ENCODE results near the gene POLRMT.
"Not testable (repeated sequence)": the region's sequence is repeated elsewhere in the genome, so short reads cannot be mapped to it uniquely, and the experiment has no call there.

Gene POLRMT

DNA sequence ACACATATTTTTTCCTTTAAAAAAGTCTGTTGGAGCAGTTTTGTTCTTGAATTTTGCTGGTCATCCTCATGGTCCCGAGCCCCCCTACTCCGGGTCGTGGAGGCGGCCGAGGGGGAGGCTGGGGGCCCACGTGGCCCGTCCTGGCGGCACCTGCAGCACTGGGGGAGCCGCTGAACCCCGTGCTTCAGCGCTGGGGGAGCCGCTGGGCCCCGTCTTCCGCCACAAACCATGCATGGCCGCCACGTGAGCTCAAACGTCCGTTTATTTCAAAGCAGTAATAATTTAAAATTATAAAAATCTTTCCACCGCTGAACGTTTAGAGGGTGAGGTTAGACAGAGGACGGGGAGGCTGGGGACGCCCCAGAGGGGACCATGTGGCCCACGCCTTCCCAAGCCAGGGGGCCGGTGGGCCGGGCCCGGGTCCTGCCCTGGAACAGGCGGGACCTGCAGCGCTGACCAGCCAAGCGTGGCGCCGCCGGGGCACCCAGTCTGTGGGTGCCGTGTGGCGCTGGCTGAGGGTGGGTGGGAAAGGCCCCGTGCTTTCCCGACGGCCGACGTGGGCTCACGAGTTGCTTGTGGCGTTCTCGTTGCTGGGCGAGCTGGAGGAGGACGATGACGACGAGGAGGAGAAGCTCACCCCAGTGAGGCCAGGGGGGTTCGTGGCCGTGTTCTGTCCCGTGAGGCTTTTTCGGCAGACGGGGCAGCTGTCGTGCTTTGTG, 14.4 kb upstream of the POLRMT start:
- DNase-seq (ENCODE audit: low read depth) = no peak

DNA sequence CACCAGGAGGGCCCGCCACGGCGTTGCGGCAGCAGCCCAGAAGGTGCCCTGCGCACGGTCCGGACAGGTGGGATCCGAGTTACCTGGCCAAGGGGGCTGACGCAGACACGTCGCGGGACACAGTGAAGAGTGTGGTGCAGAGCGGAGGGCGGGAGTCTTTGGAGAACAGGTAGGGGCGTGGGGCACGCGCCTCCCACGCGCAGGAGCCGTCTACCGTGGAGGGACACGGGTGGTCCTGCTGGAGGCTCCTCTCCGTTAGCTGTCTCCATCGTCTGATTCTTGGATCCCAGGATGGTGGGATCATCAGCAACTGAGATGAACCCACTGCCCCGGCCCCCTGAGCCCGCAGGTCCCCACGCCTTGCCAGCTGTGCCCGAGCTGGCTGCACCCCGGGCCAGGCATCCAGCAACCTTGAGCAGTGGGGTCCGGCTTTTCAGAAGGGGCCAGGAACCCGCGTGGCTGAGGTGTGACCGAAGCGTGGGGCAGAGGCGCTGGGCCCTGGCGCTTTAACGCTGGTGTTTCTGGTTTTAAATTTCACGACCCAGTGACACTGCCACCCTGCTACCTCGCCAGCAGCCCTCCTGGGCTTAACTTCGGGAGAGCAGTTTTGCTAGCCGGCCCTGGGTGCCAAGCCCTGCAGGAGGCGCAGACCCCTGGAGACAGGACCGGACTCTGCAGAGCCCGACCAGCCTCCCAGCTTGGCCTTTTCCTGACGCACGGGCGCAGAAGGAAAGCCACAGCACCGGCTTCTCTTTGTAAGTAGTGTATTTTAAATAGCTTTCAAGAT, 13.6 kb upstream of the POLRMT start:
- DNase-seq (ENCODE audit: low read depth) = no peak

GRCh38 chr19:645912-646778, 12.8 kb upstream of the POLRMT start:
- no peak for DNase-seq (ENCODE audit: low read depth)

- DNase-seq (ENCODE audit: low read depth) = no peak
Measured at GRCh38 chr19:644789-645188, 11.5 kb upstream of the POLRMT start.

DNA sequence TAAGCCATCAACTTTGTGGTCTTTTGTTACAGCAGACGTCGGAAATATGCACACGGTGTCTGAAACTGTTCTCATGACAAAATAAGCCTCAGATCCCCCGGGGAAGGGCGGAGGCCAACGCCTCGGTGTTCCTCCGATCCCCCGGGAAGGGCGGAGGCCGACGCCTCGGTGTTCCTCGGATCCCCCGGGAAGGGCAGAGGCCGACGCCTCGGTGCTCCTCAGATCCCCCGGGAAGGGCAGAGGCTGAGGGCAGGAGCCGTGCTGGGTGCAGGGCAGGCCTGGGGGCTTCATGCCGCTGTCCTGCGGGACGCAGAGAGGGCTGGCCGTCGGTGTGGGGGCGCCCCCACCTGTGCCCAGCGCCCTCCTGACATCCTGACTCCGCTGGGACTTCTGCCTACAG, 11.0 kb upstream of the POLRMT start:
- DNase-seq (ENCODE audit: low read depth) = no peak

- no peak for DNase-seq (ENCODE audit: low read depth)
Measured at GRCh38 chr19:643736-644135, 10.4 kb upstream of the POLRMT start.

DNA sequence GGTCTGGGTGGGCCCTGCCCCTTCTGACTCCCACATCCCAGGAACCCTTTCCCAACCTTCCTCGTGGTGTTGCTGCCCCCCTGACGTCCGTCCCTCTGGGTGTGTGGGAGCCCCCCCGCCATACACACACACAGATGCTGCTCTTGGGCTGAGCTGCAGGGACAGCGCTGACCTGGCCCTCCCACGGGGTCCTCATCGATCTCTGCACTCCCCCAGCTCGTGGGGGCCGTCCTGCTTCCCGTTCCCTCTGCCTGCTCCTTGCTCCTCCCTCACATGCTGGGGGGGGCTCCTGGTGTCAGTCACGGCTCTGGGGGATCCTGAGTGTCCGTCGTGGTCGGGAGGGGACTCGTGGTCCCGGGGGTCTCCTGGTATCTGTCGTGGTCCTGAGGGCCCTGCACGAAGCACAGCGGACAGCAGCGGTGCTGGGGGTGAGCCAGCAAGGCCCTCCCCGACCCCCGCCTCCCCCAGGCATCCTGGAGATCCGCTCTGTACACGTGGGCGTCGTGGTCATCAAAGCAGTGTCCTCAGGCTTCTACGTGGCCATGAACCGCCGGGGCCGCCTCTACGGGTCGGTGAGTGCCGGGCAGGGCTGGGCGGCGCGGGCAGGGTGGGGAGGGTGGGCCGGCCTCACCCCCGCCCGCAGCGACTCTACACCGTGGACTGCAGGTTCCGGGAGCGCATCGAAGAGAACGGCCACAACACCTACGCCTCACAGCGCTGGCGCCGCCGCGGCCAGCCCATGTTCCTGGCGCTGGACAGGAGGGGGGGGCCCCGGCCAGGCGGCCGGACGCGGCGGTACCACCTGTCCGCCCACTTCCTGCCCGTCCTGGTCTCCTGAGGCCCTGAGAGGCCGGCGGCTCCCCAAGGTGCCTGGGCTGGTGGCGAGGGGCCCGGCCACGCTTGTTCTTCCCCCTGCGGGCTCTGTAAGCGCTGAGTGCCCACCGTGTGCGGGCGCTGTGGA, 9.7 kb upstream of the POLRMT start:
- no peak for DNase-seq (ENCODE audit: low read depth)

- DNase-seq (ENCODE audit: low read depth) = no peak
Measured at GRCh38 chr19:641702-642101, 8.4 kb upstream of the POLRMT start.

DNA sequence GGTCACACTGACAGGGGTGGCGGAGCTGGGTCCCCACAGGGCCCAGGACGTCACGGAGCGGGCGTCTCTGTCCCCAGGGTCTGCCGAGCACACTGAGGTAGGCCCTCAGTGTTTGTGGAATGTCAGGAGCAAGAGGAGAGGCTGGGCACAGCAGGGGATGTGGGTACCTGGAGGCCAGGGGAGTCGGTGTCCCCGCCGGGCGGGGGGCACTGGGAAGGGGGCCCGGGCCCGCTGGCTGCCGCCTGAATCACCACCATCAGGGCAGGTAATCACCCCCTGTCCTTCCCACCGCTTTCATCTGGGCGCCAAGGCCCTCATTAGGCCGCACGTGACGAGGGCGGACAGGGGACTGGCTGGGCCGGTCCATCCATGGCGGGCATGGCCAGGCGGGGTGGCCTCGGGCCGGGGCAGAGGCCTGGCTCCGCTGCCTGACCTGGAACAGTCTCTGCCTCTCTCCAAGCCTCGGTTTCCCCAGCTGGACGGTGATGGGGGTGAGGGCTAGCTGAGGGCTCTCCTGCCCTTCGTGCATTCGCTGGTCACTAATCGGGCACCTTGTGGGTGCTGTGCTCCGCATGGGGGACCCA, 7.4 kb upstream of the POLRMT start:
- DNase-seq (ENCODE audit: low read depth) = no peak

- no peak for DNase-seq (ENCODE audit: low read depth)
Measured at GRCh38 chr19:640161-640558, 6.8 kb upstream of the POLRMT start.

GRCh38 chr19:639253-640160, 6.2 kb upstream of the POLRMT start, which contains the start of gene FGF22:
Gene FGF22, plus strand, starts transcription at chr19:639879. Its CDS starts 47 bp downstream, at chr19:639926.
- DNase-seq (ENCODE audit: low read depth) = peak; percentile 95

- no peak for DNase-seq (ENCODE audit: low read depth)
Measured at GRCh38 chr19:638906-639252, 5.5 kb upstream of the POLRMT start.

DNA sequence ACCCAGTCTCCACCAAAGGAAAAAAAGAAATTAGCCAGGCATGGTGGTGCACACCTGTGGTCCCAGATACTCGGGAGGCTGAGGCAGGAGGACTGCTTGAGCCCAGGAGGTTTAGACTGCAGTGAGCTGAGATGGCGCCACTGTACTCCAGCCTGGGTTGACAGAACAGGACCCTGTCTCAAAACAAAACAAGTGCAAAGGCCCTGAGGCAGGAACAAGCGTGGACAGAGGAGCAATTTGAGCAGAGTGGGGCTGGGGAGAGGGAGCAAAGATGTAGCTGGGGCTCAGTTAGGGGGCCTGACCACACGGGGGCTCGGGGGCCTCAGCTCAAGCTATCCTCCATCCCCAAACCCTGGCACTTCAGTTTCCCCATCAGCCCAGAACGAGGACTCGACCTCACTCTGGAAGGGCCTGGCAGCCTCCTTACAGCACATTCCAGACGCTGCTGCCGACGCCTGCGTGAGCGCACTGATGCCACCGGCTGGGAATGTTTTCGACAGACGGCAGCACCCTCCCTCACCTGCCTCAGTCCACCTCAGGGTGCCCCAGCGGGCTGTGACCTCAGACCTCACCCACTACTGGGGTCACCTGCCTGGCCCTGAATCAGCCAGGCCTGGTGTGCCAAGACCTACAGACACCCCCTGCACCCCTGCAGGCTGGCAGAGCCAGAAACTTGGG, 1.8 kb upstream of the POLRMT start:
- no peak for DNase-seq (ENCODE audit: low read depth)

GRCh38 chr19:633786-634639, 676 bp upstream of the POLRMT start:
- no peak for DNase-seq (ENCODE audit: low read depth)

GRCh38 chr19:632579-633067, 714 bp downstream of the POLRMT start:
- DNase-seq (ENCODE audit: low read depth) = peak; percentile 32

- DNase-seq (ENCODE audit: low read depth) = no peak
Measured at GRCh38 chr19:629961-630714, 3.2 kb downstream of the POLRMT start.

DNA sequence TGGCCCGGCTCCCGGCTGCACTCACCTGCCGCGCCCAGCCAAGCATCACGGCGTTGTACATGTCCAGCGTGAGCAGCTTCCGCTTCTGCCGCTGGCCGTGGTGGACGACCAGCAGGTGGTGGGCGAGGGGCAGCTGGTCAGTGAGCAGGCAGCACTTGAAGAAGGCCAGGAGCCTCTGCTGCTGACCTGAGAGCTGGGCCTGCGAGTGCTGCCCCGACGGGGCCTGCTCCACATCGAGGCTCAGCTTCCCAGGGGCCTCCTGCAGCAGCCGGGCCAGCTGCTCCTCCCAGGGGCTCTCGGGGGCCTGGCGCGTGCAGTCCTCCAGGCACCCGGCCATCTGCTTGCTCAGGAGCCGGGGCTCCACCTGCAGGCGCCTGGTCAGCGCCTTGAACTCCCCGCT, 3.8 kb downstream of the POLRMT start:
- DNase-seq (ENCODE audit: low read depth) = not testable (repeated sequence)

DNA sequence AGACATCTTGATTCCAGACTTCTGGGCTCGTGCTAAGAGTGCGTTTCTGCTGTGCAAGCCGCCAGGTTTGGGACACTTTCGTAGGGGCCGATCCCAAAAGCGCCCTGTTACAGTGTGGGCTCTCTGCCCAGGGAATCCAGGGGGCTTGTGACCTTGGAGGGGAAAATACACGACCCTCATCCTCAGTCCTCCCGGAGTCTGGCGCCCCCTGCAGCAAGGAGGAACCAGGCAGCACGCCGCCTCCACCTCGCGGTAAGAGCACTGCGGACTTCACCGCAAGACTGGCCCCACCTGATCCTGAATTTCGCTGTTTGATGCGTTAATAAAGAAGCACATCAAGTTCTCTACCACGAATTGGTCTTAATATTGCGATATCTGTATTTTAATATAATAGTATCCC, 5.2 kb downstream of the POLRMT start:
- DNase-seq (ENCODE audit: low read depth) = no peak

Data from activated T-helper 9 cell treated with anti-CD3 and anti-CD28 coated beads, Interleukin-2, amount 50 U/mL, for 16 hours (primary cell).